ENCODE results near the gene ITPK1.

ITPK1 gene

DNA sequence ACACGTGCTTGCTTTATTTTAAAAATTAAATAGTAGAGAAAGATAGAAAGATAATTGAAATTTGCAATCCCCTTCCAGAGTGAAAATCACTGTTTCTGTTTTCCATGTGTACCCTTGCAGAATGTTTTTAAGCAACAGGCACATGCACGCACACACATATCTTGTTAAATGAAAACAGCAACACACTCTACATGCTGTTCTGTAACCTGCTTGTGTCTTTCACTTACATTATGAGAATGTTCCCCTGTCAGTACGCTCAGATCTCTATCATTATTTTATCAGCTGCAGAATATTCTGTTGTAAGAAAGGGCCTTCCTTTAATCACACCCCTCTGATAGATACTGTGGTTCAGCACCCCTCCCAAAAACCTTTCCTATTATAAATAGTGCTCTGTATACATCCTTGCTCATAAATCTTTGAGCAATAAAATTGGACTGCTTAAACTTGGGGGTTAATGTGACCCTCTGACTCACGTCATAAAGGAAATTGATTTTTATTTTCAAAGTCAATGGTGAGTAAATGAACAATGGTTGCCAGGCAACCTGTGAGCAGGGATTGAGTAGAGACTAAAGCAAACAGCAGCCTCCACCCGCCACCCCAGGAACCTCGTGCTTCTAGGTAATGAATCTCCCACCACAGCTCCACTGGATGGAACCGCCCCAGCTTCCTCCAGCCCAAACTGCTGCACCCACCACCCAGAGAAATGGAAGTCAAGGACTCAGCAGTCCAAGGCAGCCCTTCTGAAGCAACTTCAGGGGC, 224.7 kb downstream of the ITPK1 start:
- Histone ChIP-seq H3K4me1 (ENCODE audit: control insufficient read depth, insufficient read depth, low read length, unreplicated experiment) (no peaks in the 10 kb centered on the region), H3K79me2 (ENCODE audit: control insufficient read depth, insufficient read depth, low read length, unreplicated experiment) (no peaks in the 10 kb centered on the region), H2AFZ (ENCODE audit: low read length, unreplicated experiment) (no peak overlapping the region), H3K4me3 (ENCODE audit: low read depth, low read length) (no peak overlapping the region), H3K27me3 (ENCODE audit: insufficient read depth, low read length) (peaks cover 98% of the 10 kb centered on the region), H3K27ac (ENCODE audit: low read depth, low read length) (no peak overlapping the region), H3K36me3 (ENCODE audit: insufficient read depth, low read length) (no peaks in the 10 kb centered on the region)

DNA sequence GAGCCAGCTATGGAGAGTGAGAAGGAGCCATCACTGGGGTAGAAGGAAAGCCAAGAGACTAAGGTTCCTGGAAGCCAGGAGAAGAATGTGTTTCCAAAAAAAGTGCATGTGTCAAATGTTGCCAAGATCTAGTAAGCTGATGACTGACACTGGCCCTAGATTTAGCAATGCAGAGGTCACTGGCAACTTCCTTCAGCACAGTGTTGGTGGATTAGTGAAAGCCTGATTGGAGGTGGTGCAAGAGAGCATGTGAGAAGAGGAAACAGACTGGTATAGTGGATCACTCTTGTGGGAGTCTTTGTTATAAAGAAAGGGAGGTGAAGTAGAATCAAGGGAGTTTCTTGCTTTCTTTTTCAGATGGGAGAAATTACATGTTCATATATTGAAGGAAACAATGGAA, 226.8 kb downstream of the ITPK1 start:
- H2AFZ ChIP-seq (ENCODE audit: low read length, unreplicated experiment), result no peak overlapping the region
- H3K4me1 ChIP-seq (ENCODE audit: control insufficient read depth, insufficient read depth, low read length, unreplicated experiment), result no peaks in the 10 kb centered on the region
- H3K79me2 ChIP-seq (ENCODE audit: control insufficient read depth, insufficient read depth, low read length, unreplicated experiment), result no peaks in the 10 kb centered on the region
- no peak overlapping the region for H3K4me3 ChIP-seq (ENCODE audit: low read depth, low read length)
- H3K36me3 ChIP-seq (ENCODE audit: insufficient read depth, low read length), result no peaks in the 10 kb centered on the region
- H3K27me3 ChIP-seq (ENCODE audit: insufficient read depth, low read length), result peaks cover 96% of the 10 kb centered on the region
- H3K27ac ChIP-seq (ENCODE audit: low read depth, low read length), result no peak overlapping the region

DNA sequence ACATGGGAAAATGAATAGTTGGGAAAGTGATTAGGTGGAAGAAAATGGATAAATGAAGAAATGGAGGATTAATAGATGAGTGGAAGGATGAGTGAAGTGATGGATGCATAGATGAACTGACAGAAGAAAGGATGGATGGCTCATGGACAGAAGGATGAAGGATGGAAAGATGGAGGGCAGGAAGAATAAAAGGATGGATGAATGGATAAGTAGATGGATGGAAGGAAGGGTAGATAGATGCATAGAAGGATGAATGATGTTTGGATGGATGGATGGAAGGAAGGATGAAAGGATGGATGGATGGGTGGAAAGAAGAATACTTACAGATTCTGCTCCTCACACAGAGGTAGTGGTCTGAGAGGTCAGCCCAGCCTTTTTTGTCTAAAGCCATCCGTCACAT, 228.6 kb downstream of the ITPK1 start:
- Histone ChIP-seq H3K27me3 (ENCODE audit: insufficient read depth, low read length) (peaks cover 95% of the 10 kb centered on the region), H3K4me1 (ENCODE audit: control insufficient read depth, insufficient read depth, low read length, unreplicated experiment) (no peaks in the 10 kb centered on the region), H3K36me3 (ENCODE audit: insufficient read depth, low read length) (no peaks in the 10 kb centered on the region), H3K27ac (ENCODE audit: low read depth, low read length) (no peak overlapping the region), H3K4me3 (ENCODE audit: low read depth, low read length) (no peak overlapping the region), H2AFZ (ENCODE audit: low read length, unreplicated experiment) (no peak overlapping the region), H3K79me2 (ENCODE audit: control insufficient read depth, insufficient read depth, low read length, unreplicated experiment) (no peaks in the 10 kb centered on the region)

Measured in ACC112 (cell line).